ENCODE measurements around the gene PTPRU.

The PTPRU gene

GRCh38 chr1:29358183-29358582, 121.9 kb downstream of the PTPRU start:
- Histone ChIP-seq H3K36me3 (ENCODE audit: control insufficient read depth in 2 of 2, insufficient read depth in 1 of 2, low read length in 2 of 2) (no peaks in the 10 kb centered on the region), H3K27ac (ENCODE audit: extremely low read depth, low read depth, low read length) (no peak overlapping the region), H3K4me3 (ENCODE audit: low read depth, low read length) (no peak overlapping the region), H3K9me3 (ENCODE audit: control insufficient read depth, insufficient read depth, low read depth, low read length) (no peaks in the 10 kb centered on the region), H3K4me1 (ENCODE audit: control insufficient read depth, insufficient read depth, low read length) (no peaks in the 10 kb centered on the region)
- ChIA-PET CTCF (interaction anchor here (0.7 kb wide), 2 partner anchors 12 to 70 kb away, joined by 3 to 4 read pairs; no protein-coding TSS in a partner anchor), POLR2A (no interaction called here)
- no peak for TF ChIP-seq SCRT1 (tag by site-specific recombination; IDR thresholded peaks at IDR 0.05; ENCODE audit: borderline replicate concordance)
- no peak for TF ChIP-seq ZNF416 (tag by site-specific recombination; IDR thresholded peaks at IDR 0.05)
- TF ChIP-seq ZFP41 (tag by site-specific recombination; IDR thresholded peaks at IDR 0.05; ENCODE audit: borderline replicate concordance) = no peak
- no peak for TF ChIP-seq ZFP69B (tag by site-specific recombination; IDR thresholded peaks at IDR 0.05)
- TF ChIP-seq ZNF660 (tag by site-specific recombination; IDR thresholded peaks at IDR 0.05) = no peak
- TF ChIP-seq ZNF324 (tag by site-specific recombination; IDR thresholded peaks at IDR 0.05) = no peak
- no peak for TF ChIP-seq ZNF677 (tag by site-specific recombination; IDR thresholded peaks at IDR 0.05)

- H3K27ac ChIP-seq (ENCODE audit: extremely low read depth, low read depth, low read length) = no peak overlapping the region
- CTCF ChIA-PET = no interaction called here
Observed at GRCh38 chr1:29360768-29361167, 124.4 kb downstream of the PTPRU start.

GRCh38 chr1:29361686-29362085, 125.4 kb downstream of the PTPRU start:
- TF ChIP-seq ZNF449 (tag by site-specific recombination; IDR thresholded peaks at IDR 0.05) (no peak), ZNF266 (tag by site-specific recombination; IDR thresholded peaks at IDR 0.05; ENCODE audit: low read depth) (no peak), MZF1 (tag by site-specific recombination; IDR thresholded peaks at IDR 0.05; ENCODE audit: borderline replicate concordance) (no peak), KLF7 (tag by site-specific recombination; IDR thresholded peaks at IDR 0.05; ENCODE audit: borderline replicate concordance) (no peak), ZNF155 (tag by site-specific recombination; IDR thresholded peaks at IDR 0.05) (no peak), ZNF174 (tag by site-specific recombination; IDR thresholded peaks at IDR 0.05) (no peak), ZNF221 (tag by site-specific recombination; IDR thresholded peaks at IDR 0.05; ENCODE audit: borderline replicate concordance) (no peak), ZFP69B (tag by site-specific recombination; IDR thresholded peaks at IDR 0.05) (no peak), YY2 (tag by site-specific recombination; IDR thresholded peaks at IDR 0.05) (no peak), ZNF184 (tag by site-specific recombination; IDR thresholded peaks at IDR 0.05) (no peak)
- ChIA-PET POLR2A (no interaction called here), CTCF (interaction anchor here (1.0 kb wide), 1 partner anchor 20 kb away, joined by 3 read pairs; no protein-coding TSS in a partner anchor)
- H3K4me1 ChIP-seq (ENCODE audit: control insufficient read depth, insufficient read depth, low read length) = no peaks in the 10 kb centered on the region
- H3K4me3 ChIP-seq (ENCODE audit: low read depth, low read length) = no peak overlapping the region
- no peak overlapping the region for H3K27ac ChIP-seq (ENCODE audit: extremely low read depth, low read depth, low read length)
- H3K9me3 ChIP-seq (ENCODE audit: control insufficient read depth, insufficient read depth, low read depth, low read length) = no peaks in the 10 kb centered on the region
- no peaks in the 10 kb centered on the region for H3K36me3 ChIP-seq (ENCODE audit: control insufficient read depth in 2 of 2, insufficient read depth in 1 of 2, low read length in 2 of 2)

More at GRCh38 chr1:29360768-29361167, 124.4 kb downstream of the PTPRU start:
- H3K4me1 ChIP-seq (ENCODE audit: control insufficient read depth, insufficient read depth, low read length) = no peaks in the 10 kb centered on the region
- H3K4me3 ChIP-seq (ENCODE audit: low read depth, low read length) = no peak overlapping the region
- no peaks in the 10 kb centered on the region for H3K36me3 ChIP-seq (ENCODE audit: control insufficient read depth in 2 of 2, insufficient read depth in 1 of 2, low read length in 2 of 2)
- H3K9me3 ChIP-seq (ENCODE audit: control insufficient read depth, insufficient read depth, low read depth, low read length) = no peaks in the 10 kb centered on the region
- POLR2A ChIA-PET = no interaction called here
- no peak for TF ChIP-seq REPIN1 (tag by site-specific recombination; IDR thresholded peaks at IDR 0.05; ENCODE audit: low read depth)
- TF ChIP-seq EGR2 (tag by site-specific recombination; IDR thresholded peaks at IDR 0.05; ENCODE audit: low read depth) = peak; percentile 58; the same call in 1 of the 2 replicates
- TF ChIP-seq GLI2 (tag by site-specific recombination; IDR thresholded peaks at IDR 0.05; ENCODE audit: borderline replicate concordance, low read depth) = no peak
- TF ChIP-seq ZFHX2 (tag by site-specific recombination; conservative IDR thresholded peaks at IDR 0.05) = peak; percentile 59
